Measurements from ENCODE around the gene CALML4.

Gene CALML4

DNA sequence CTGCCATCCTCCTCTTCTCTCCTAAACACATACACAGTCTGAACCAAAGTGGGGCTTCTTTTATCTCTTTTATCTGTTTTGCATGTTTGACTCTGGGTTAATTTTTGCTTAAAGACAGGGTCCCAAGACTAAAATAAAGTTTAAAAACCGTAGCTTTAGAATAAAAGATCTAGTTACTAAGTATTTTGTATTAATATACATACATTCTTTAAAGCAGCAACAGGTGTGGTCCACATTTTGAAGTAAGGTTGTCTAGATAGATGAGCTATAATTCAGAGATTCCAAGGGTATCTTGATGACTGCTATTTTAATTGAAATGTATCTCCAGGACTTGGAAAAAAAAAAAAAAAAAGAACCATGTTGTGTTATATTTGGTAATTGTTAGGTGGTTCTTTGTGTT, 61.3 kb downstream of the CALML4 start:
- no peak for DNase-seq (ENCODE audit: low read depth)

DNA sequence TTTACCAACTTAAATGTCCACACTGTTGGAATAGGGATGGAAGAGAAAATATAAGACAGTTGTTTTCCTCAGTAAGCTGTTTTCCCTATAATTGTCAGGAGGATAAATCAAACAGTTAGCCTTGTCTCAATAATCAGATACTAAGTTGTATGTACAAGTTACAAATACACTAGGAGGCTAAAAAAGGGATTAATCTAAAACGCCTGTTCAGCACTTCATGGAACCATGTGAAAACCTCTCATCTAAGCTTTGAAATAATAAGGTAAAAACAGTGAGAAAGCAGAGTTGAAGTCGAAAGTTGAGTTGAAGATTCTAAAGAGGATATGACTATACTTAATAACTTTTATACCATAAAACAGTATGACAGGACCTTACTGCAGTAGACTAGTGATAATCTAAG, 62.0 kb downstream of the CALML4 start:
- no peak for DNase-seq (ENCODE audit: low read depth)
